ENCODE results near the gene DEGS2.

- TF ChIP-seq CTCF (IDR thresholded peaks at IDR 0.05; ENCODE audit: low read depth, low read length) (no peak), POLR2A (IDR thresholded peaks at IDR 0.05; ENCODE audit: extremely low read depth, insufficient read length) (no peak), MAX (IDR thresholded peaks at IDR 0.05; ENCODE audit: low read depth, low read length) (no peak), MYC (IDR thresholded peaks at IDR 0.05; ENCODE audit: low read depth, low read length) (no peak)
These were observed 62.8 kb downstream of the DEGS2 start for GRCh38 chr14:100096656-100097055.
